ENCODE results near the gene CNKSR1. TPM values are rescaled to one million over a fixed set of nuclear protein-coding genes. Genes with fewer than 3 reads are reported as not detected.

Gene CNKSR1
- total RNA-seq, 1 experiment from 2014 or later, result 0.23 TPM

GRCh38 chr1:26182383-26182696, 5.0 kb downstream of the CNKSR1 start:
- no peak for DNase-seq (ENCODE audit: low read depth)

DNA sequence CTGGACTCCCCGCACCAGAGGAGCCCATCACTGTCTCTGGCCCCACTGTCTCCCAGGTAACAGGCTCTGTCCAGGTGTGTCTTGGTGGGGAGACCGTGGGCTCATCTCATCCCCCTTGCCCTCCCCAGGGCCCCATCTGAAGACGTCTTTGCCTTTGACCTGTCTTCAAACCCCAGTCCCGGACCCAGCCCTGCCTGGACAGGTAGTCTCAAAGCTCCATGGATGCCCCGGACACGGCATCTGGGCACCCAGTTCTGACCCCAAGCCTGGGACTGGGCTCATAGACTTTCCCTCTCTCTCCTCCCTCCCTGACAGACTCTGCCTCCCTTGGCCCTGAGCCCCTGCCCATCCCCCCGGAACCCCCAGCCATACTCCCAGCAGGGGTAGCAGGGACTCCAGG, 6.8 kb downstream of the CNKSR1 start:
- no peak for DNase-seq (ENCODE audit: low read depth)

DNA sequence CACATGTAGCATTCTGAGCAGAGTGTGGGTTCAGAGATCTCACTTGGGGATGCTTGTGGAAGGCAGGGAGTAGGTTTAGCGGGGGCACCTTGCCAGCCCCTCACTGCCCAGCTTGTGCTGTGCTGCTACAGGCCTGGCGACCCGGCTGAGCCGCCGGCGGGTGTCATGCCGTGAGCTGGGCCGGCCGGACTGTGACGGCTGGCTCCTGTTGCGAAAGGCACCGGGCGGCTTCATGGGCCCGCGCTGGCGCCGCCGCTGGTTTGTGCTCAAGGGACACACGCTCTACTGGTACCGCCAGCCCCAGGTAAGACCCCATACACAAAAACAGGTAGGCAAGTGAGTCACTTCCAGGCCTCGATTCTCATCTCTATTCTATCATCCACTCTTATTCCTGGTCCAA, 7.6 kb downstream of the CNKSR1 start:
- no peak for DNase-seq (ENCODE audit: low read depth)

- DNase-seq (ENCODE audit: low read depth), result no peak
Measured at GRCh38 chr1:26187882-26188281, 10.6 kb downstream of the CNKSR1 start.

DNA sequence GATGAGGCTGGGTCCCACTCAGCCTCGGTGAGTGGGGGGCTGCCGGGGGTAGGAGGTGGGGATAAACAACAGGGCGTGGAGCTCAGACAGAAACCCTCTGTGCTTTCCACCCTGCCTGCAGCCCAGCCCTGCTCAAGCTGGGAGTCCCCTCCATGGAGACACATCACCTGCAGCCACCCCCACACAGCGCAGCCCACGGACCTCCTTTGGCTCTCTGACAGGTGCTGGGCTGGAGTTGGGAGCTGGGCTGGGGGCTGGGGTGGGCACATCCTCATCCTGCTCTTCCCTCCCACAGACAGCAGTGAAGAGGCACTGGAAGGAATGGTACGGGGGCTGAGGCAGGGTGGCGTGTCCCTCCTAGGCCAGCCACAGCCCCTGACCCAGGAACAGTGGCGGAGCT, 11.2 kb downstream of the CNKSR1 start:
- DNase-seq (ENCODE audit: low read depth), result no peak

DNA sequence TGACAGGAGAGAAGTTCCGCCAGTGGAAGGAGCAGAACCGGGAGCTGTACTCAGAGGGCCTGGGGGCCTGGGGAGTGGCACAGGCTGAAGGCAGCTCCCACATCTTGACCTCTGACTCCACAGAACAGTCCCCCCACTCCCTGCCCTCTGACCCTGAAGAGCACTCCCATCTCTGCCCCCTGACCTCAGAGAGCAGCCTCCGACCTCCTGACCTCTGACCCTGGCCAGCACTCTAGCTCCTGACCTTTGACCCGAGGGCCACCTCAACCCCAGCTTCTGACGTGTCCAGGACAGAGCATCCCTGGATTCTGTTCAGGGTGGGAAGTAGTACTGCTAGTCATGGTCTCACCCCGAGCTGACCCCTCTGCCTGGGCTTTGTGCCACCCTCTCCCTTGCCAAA, 12.0 kb downstream of the CNKSR1 start:
- no peak for DNase-seq (ENCODE audit: low read depth)

DNA sequence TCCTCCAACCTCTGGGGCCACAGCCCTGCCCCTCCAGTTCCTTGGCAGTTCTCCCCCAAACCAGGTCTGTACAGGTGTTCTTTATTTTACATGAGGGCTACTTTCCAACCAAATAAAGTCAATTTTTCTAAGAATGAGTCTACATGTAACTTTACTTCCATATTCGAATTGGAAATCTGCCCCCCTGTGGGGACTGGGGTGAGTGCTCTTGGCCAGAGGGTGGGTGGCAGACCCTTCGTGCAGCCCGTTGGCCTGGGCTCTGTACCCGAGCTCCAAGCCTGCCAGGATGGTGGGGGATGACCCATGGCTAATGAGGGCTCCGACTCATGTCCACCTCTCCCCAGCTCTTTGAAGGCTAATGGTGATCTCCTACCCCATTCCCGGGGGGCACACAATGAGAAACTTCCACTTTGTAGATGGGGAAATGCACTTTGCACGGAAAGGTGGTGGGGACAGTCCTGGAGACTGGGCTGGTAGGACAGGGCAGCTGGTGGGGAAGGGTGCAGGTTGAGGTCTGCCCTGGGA, 12.5 kb downstream of the CNKSR1 start:
- no peak for DNase-seq (ENCODE audit: low read depth)

- peak; percentile 26 for DNase-seq (ENCODE audit: low read depth)
Measured at GRCh38 chr1:26190373-26190987, 13.2 kb downstream of the CNKSR1 start, which contains the start of gene CATSPER4. Gene CATSPER4 (plus strand): TSS chr1:26190602. CDS start chr1:26190628, 26 bp downstream.

- no peak for DNase-seq (ENCODE audit: low read depth)
Measured at GRCh38 chr1:26191739-26192138, 14.4 kb downstream of the CNKSR1 start.

DNA sequence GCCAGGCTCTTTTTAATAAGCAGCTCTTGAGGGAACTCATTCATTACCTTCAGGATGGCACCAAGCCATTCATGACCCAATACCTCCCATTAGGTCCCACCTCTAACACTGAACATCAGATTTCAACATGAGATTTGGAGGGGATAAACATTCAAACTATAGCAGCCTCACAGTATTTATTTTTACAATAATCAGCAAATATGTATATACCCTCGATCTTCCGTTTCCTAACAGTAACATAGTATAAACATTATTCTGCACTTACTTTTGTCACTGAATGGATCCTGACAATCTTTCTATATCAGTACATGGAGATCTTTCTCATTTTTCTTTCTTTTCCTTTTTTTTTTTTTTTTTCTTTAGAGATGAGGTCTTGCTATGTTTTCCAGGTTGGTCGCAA, 18.5 kb downstream of the CNKSR1 start:
- no peak for DNase-seq (ENCODE audit: low read depth)

DNA sequence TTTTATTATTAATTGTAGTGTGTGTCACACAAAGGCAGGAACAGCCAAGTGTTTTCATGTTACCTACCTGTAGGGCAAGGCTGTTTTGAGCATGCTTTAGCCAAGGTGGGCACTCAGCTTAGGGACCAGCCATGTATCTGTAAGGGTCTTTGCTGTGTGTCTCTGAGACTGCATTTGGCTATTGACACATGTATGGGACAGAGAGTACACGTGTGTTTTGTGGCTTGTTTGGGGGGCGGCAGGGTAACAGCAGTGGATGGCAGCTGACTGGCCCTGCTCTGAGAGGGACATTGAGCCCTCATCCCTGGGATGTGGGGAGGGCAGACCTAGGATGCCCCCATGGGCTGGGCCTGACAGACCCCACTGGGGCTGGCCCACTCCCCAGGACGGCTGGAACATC, 20.0 kb downstream of the CNKSR1 start:
- no peak for DNase-seq (ENCODE audit: low read depth)

- no peak for DNase-seq (ENCODE audit: low read depth)
Measured at GRCh38 chr1:26197813-26198212, 20.5 kb downstream of the CNKSR1 start.

- DNase-seq (ENCODE audit: low read depth), result no peak
Measured at GRCh38 chr1:26200413-26200812, 23.1 kb downstream of the CNKSR1 start.

DNA sequence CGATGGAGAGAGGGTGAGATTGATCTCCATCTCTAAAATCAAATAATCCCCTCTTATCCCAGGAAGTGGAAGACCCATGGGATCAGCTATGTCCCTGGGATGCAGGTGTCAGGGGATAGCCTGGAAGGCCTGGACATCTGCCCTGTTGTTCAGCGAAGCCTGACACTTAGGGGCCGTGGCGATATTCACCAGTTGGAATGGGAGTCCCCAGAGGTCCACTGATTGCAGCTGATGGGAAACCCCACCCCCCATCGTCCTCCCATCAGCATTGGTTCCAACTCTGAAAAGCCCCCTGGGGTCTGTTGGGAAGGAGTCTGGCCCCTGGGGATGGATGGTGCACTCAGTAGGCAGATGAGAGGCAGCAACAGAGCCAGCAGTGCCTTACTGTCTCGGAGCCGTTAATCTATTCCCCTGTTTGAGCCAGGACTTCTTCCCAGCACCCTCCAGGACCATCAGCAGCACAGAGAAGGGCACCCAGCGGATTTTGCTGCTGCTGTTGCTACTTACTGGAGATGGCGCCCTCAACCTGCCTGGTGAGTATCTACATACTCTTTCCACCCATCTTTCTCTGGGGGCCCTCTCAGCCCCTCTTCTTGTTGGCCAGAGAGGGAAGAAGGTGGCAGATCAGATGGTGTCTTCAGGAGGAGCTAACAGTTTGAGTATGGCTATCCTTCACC, 26.5 kb downstream of the CNKSR1 start:
- DNase-seq (ENCODE audit: low read depth), result no peak

GRCh38 chr1:26210147-26210870, 33.0 kb downstream of the CNKSR1 start:
- DNase-seq (ENCODE audit: low read depth), result no peak

- DNase-seq (ENCODE audit: low read depth), result no peak
Measured at GRCh38 chr1:26212726-26213125, 35.4 kb downstream of the CNKSR1 start.

DNA sequence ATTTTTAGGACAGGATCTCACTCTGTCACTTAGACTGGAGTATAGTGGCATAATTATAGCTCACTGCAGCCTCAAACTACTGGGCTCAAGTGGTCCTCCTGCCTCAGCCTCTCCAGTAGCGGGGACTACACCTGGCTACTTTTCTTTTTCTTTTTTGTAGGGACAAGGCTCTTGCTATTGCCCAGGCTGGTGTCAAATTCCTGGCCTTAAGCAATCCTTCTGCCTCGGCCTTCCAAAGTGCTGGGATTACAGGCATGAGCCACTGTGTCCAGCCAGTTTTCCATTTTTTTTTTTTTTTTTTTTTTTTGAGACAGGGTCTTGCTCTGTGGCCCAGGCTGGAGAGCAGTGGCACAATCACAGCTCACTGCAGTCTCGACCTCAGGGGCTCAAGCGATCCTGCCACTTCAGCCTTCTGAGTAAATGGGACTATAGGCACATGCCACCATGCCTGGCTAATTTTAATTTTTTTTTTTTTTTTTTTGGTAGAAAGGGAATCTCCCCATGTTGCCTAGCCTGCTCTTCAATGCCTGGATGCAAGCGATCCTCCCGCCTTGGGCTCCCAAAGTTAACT, 36.1 kb downstream of the CNKSR1 start:
- no peak for DNase-seq (ENCODE audit: low read depth)

DNA sequence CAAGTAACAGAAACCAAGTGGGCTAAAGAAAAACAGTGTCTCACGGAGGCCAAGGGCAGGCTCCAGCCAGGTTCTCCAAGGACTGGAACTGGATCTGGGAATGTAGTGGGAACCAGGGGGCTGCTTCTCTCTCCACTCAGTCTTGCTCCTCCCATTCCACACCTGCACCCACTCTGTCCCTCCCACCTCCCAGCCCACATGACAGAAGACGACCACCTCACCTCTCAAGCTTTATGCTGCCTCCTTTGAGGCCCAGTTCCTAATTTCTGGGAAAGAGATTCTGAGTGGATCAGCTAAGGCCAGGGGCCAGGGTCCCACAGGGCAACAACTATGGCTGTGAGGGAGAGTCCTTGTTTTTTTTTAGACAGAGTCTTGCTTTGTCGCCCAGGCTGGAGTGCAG, 38.0 kb downstream of the CNKSR1 start:
- no peak for DNase-seq (ENCODE audit: low read depth)

DNA sequence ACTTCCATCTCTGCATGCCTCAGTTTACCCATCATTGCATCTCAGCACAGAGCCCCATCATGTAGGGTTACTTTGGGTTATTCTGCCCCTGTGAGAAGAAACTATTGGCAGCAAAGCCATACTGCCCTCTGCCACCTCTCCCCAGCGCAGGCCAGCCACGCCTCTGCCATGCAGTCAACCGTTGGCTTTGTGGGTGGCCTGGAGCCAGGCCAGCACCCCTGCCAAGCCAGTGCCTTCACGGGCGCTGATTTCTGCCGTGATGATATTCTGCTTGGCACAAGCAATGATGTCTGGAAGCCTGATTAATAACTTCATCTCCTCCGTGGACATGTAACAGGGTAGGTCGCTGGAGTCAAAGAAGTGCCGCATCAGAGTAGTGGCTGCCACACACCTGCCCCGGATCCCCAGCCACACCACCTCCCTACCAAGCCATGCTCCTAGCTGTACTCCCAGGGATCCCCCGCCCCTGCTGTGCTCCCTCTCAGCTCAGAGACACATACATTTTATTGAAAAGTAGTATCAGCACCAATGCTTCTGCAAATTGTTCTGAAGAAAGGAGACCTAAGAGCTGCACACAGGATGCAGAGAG, 41.7 kb downstream of the CNKSR1 start:
- no peak for DNase-seq (ENCODE audit: low read depth)

- DNase-seq (ENCODE audit: low read depth), result no peak
Measured at GRCh38 chr1:26220199-26220912, 43.1 kb downstream of the CNKSR1 start.

GRCh38 chr1:26221094-26221493, 43.8 kb downstream of the CNKSR1 start:
- peak; percentile 29 for DNase-seq (ENCODE audit: low read depth)
